ENCODE data around the gene FAM234A.

The FAM234A gene

DNA sequence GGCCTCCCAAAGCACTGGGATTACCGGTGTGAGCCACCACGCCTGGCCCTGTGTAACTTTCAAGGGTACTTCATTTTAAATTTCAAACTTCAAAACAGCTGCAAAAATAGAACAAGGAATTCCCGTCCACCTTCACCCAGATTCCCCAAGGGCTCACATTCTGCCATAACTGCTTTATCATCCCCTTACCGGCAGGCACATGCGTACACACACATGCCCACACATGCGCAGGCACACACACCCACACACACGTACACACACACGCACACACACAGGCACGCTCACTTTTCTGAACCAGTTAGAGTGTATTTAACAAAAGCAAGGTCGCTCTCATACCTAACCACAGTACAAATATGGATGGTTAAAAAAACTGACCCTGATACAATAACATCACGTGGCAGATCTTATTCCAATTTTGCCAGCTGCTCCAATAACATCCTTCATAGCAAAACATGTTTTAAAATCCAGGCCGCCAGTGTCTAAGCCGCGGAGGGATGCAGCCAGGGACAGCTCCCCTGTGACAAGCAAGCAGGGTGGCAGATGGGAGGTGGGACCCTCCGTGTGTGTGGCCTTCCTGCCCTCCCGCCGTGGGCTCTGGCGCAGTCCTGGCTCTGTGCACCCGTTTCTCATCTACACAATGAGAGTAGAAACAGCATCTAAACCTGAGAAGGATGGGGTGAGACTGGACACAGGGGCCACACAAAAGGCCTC lies 71.5 kb downstream of the FAM234A start:
- no peak for DNase-seq

DNA sequence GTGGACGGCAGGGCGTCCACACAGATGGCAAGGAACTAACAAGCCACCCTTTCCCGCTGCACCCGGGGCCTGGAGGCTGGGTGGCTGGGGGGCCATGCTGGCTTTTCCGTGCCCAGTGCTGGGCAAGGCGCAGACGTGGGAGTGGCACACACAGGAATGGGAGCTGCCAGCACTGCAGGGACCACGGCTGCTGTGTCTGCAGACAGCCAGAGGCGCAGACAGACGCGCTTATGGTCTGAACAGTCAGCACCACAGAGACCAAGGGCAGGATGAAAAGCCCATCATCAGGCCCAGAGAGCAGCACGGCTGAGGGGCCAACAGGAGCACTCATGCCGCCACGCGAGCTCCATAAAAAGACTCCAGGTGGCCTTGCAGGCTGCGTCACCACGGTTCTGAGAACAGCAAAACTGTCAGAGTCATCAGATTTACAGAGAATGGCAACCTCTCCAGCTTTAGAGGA lies 72.3 kb downstream of the FAM234A start:
- no peak for DNase-seq

GRCh38 chr16:307691-308312 lies 73.2 kb downstream of the FAM234A start:
- DNase-seq: no peak

DNA sequence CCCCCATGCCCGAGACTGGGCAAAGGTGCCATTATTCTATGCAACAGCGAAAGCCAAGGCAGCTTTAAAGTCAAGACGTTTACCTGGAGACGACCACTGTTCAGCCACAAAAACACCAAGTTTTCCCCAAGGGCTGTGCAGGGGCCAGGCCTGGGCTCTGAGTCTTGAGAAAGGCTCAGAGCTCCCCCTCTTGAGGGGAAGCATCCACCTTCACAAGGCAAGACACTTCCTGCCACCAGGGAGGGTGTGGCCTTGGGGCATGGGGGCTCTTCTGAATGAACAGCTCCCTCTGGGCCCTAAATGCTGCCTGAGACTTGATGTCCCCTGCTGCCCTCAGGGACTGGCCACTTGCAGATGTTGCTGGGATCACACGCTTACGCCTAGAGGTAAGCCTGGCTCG lies 74.9 kb downstream of the FAM234A start:
- no peak for DNase-seq

DNA sequence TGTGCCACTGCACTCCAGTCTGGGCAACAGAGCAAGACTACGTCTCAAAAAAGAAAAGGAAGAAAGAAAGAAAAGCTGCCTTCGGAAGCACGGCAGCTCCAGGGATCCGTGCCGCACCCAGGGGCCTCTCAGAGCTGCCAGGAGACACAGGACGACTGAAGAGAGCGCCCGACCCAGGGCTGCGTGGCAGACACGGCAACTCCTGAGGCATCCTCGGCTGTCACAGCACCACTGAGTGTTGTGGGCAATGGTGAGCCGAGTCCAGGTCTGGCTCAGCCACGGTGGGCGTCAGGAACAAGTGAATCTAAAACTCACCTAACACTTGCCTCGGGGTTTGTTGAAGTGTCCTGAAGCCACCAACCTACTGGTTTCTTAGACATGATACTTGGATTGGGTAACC lies 77.1 kb downstream of the FAM234A start:
- no peak for DNase-seq

DNA sequence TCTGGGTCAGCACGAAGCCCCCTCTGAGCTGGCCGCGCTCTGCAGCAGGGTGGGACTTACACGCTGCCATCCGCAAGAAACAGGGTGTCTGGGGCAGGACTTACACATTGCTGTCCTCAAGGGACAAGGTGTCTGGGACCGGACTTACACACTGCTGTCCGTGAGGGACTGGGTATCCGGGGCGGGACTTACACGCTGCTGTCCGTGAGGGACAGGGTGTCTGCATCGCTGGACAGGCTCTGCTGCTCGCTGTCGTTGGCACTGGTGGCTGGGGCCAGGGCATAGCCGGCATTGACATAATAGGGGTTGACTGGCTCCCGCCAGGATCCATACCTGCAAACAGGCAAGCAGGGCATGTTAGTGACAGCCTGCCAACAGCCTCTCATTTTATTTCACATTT lies 79.7 kb downstream of the FAM234A start:
- DNase-seq: no peak

GRCh38 chr16:314795-315299 lies 80.2 kb downstream of the FAM234A start:
- DNase-seq: no peak

Data from NCI-H146 (cell line).